Trophoblast cell (in vitro differentiated cells and primary cell): Measurements from ENCODE around the gene CABP7.

Source experiments
- DNase-seq, 2 donors: peaks; one replicate each; pipeline ENCODE4 v3.0.0-alpha.2; 2016
- H2AFZ ChIP-seq: 2 replicates; pipeline ENCODE4 v1.6.1; 2013; ENCODE audit warnings: low read length, moderate library complexity, mild to moderate bottlenecking; ENCODE audit not compliant: insufficient read depth, poor library complexity
- H2AK5ac ChIP-seq: 2 replicates; pipeline ENCODE4 v1.6.1; 2013; ENCODE audit warnings: mild to moderate bottlenecking, low read length
- H2BK120ac ChIP-seq: 2 replicates; pipeline ENCODE4 v1.6.1; 2013; ENCODE audit warnings: low read length, mild to moderate bottlenecking, moderate library complexity; ENCODE audit not compliant: insufficient read depth, poor library complexity
- H2BK12ac ChIP-seq: 2 replicates; pipeline ENCODE4 v1.6.1; 2013; ENCODE audit warnings: mild to moderate bottlenecking, low read length, moderate library complexity
- H2BK5ac ChIP-seq: 2 replicates; pipeline ENCODE4 v1.6.1; 2013; ENCODE audit warnings: low read length, low read depth, moderate library complexity, mild to moderate bottlenecking; ENCODE audit not compliant: poor library complexity
- H3K14ac ChIP-seq: 2 replicates; pipeline ENCODE4 v1.6.1; 2013; ENCODE audit warnings: mild to moderate bottlenecking, low read length
- H3K18ac ChIP-seq: 2 replicates; pipeline ENCODE4 v1.6.1; 2013; ENCODE audit warnings: mild to moderate bottlenecking, low read length
- H3K23ac ChIP-seq: 2 replicates; pipeline ENCODE4 v1.6.1; 2013; ENCODE audit warnings: low read length
- H3K27ac ChIP-seq: 2 replicates; pipeline ENCODE4 v1.5.1; 2013; ENCODE audit warnings: low read depth, mild to moderate bottlenecking, inconsistent platforms, low read length, moderate library complexity
- H3K27me3 ChIP-seq: 2 replicates; pipeline ENCODE4 v1.6.1; 2013; ENCODE audit warnings: inconsistent platforms, mild to moderate bottlenecking, low read length, moderate library complexity; ENCODE audit not compliant: insufficient read depth
- H3K36me3 ChIP-seq, 2 experiments: 1 replicate in 1 of 2; 2 replicates in 1 of 2; pipeline ENCODE4 v1.6.1; 2013; ENCODE audit warnings: low read length in 2 of 2, mild to moderate bottlenecking in 2 of 2, moderate library complexity in 1 of 2; ENCODE audit not compliant: insufficient read depth in 2 of 2, control insufficient read depth in 1 of 2
- H3K4ac ChIP-seq: 2 replicates; pipeline ENCODE4 v1.6.1; 2013; ENCODE audit warnings: low read depth, mild to moderate bottlenecking, low read length, moderate library complexity
- H3K4me1 ChIP-seq, 2 experiments: 1 replicate in 1 of 2; 2 replicates in 1 of 2; pipeline ENCODE4 v1.6.1; 2013; ENCODE audit warnings: low read length in 2 of 2, mild to moderate bottlenecking in 2 of 2, moderate library complexity in 1 of 2; ENCODE audit not compliant: insufficient read depth in 2 of 2, control insufficient read depth in 1 of 2
- H3K4me2 ChIP-seq: 2 replicates; pipeline ENCODE4 v1.6.1; 2013; ENCODE audit warnings: inconsistent platforms, mild to moderate bottlenecking, low read length, moderate library complexity
- H3K4me3 ChIP-seq: 2 replicates; pipeline ENCODE4 v1.5.1; 2013; ENCODE audit warnings: mild to moderate bottlenecking, low read depth, low read length, inconsistent platforms
- H3K79me1 ChIP-seq: one replicate; pipeline ENCODE4 v1.6.1; 2013; ENCODE audit warnings: low read length
- H3K79me2 ChIP-seq: 2 replicates; pipeline ENCODE4 v1.6.1; 2013; ENCODE audit warnings: low read length, mild to moderate bottlenecking; ENCODE audit not compliant: control insufficient read depth, insufficient read depth, poor library complexity
- H3K9ac ChIP-seq: 2 replicates; pipeline ENCODE4 v1.6.1; 2013; ENCODE audit warnings: mild to moderate bottlenecking, low read length
- H3K9me3 ChIP-seq: 2 replicates; pipeline ENCODE4 v1.6.1; 2013; ENCODE audit warnings: low read depth, mild to moderate bottlenecking, control low read depth, inconsistent platforms, low read length; ENCODE audit not compliant: insufficient read depth
- H4K12ac ChIP-seq: 2 replicates; pipeline ENCODE4 v1.6.1; 2013; ENCODE audit warnings: low read depth, mild to moderate bottlenecking, low read length, moderate library complexity
- H4K8ac ChIP-seq: 2 replicates; pipeline ENCODE4 v1.6.1; 2013; ENCODE audit warnings: low read depth, mild to moderate bottlenecking, low read length, moderate library complexity
- H4K91ac ChIP-seq: one replicate; pipeline ENCODE4 v1.6.1; 2013; ENCODE audit warnings: low read depth, mild to moderate bottlenecking, low read length, moderate library complexity
- WGBS: extraction: QIAGEN DNeasy Blood & Tissue Kit; methylation state at CpG from one replicate; pipeline ENCODE4 v1.1.7; 2013; ENCODE audit warnings: missing lambda C conversion rate; ENCODE audit not compliant: insufficient read length, insufficient coverage; ENCODE audit errors: extremely low coverage; 5-methylcytosine and 5-hydroxymethylcytosine counted together

CABP7 gene

DNA sequence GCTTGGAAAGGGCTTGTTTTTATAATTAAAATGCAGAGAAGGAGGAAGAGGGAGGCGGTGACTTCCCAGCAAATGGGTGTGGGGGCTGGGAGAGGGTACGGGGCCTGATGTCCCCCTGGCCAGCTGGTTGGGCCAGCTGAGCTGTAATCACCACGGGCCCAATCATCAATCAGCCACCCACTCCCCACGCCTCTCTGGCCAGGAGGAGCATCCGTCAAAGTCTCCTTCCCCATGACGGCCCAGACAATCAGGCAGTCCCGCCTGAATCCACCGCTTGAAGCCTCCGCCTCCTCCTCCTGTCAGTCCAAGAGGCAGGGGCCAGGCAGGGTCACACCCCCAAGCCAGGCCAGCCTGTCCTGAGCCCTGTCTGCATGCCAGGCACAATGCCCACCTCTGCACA lies 13.3 kb upstream of the CABP7 start:
- Histone ChIP-seq H3K79me1 (no peaks in the 10 kb centered on the region), H3K27me3 (peaks cover 7% of the 10 kb centered on the region), H3K79me2 (no peaks in the 10 kb centered on the region), H3K23ac (no peak overlapping the region), H4K91ac (no peak overlapping the region), H3K9ac (no peak overlapping the region), H2BK12ac (no peak overlapping the region), H3K4me1 (no peaks in the 10 kb centered on the region), H3K18ac (no peak overlapping the region), H3K4ac (no peak overlapping the region), H3K14ac (no peak overlapping the region), H3K4me2 (no peak overlapping the region), H3K36me3 (no peaks in the 10 kb centered on the region), H4K8ac (no peak overlapping the region), H4K12ac (no peak overlapping the region), H2AK5ac (no peak overlapping the region), H3K4me3 (no peak overlapping the region), H2BK120ac (no peak overlapping the region), H3K27ac (no peak overlapping the region), H2BK5ac (no peak overlapping the region), H3K9me3 (no peaks in the 10 kb centered on the region), H2AFZ (no peak overlapping the region)
- no peak for DNase-seq
- WGBS: no CpG with 5 or more reads among the region's 9 CpGs

- Histone ChIP-seq H3K14ac (no peak overlapping the region), H3K4me1 (no peaks in the 10 kb centered on the region), H3K27me3 (peaks cover 7% of the 10 kb centered on the region), H3K79me2 (no peaks in the 10 kb centered on the region), H2BK12ac (no peak overlapping the region), H3K79me1 (no peaks in the 10 kb centered on the region), H2AK5ac (no peak overlapping the region), H2BK5ac (no peak overlapping the region), H3K27ac (no peak overlapping the region), H3K9ac (no peak overlapping the region), H4K91ac (no peak overlapping the region), H4K8ac (no peak overlapping the region), H3K23ac (no peak overlapping the region), H3K4ac (no peak overlapping the region), H3K18ac (no peak overlapping the region), H3K9me3 (no peaks in the 10 kb centered on the region), H3K4me2 (no peak overlapping the region), H3K4me3 (no peak overlapping the region), H3K36me3 (no peaks in the 10 kb centered on the region), H2BK120ac (no peak overlapping the region), H4K12ac (no peak overlapping the region), H2AFZ (no peak overlapping the region)
- no peak for DNase-seq
- WGBS: no CpG with 5 or more reads among the region's 18 CpGs
These were observed 12.8 kb upstream of the CABP7 start for GRCh38 chr22:29707010-29707409.

- no peak for DNase-seq
- Histone ChIP-seq H2AK5ac (no peak overlapping the region), H2BK12ac (no peak overlapping the region), H3K4me3 (no peak overlapping the region), H3K36me3 (no peaks in the 10 kb centered on the region), H3K79me2 (no peaks in the 10 kb centered on the region), H3K4me2 (no peak overlapping the region), H2BK5ac (no peak overlapping the region), H2AFZ (no peak overlapping the region), H4K12ac (no peak overlapping the region), H3K27ac (no peak overlapping the region), H3K9me3 (no peaks in the 10 kb centered on the region), H3K18ac (no peak overlapping the region), H3K4ac (no peak overlapping the region), H4K8ac (no peak overlapping the region), H3K23ac (no peak overlapping the region), H3K14ac (no peak overlapping the region), H3K4me1 (no peaks in the 10 kb centered on the region), H3K27me3 (peaks cover 7% of the 10 kb centered on the region), H3K9ac (no peak overlapping the region), H2BK120ac (no peak overlapping the region), H4K91ac (no peak overlapping the region), H3K79me1 (no peaks in the 10 kb centered on the region)
- WGBS: no CpG with 5 or more reads among the region's 5 CpGs
These were observed 12.3 kb upstream of the CABP7 start for GRCh38 chr22:29707471-29707870.

DNA sequence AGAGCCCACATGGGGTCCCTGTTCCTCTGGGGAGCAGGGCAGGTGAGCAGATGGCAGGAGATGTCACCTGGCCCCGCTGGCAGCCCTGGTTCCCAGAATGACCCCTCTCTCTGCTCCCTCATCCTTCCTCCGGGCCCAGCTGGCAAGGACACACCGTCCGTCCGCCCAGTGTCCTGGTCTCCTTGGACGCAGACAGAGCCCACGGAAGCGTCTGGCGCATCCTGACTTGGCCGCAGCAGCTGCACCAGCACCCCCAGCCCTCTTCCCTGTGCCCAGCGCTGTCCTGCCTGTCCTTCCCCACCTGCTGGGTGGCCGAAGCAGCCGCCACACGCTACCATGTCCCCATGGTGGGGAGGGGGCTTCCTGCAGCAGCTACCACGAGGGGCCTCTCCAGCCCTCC lies 9.6 kb upstream of the CABP7 start:
- Histone ChIP-seq H3K18ac (no peak overlapping the region), H3K36me3 (no peaks in the 10 kb centered on the region), H4K8ac (no peak overlapping the region), H3K23ac (no peak overlapping the region), H3K14ac (no peak overlapping the region), H3K4me2 (no peak overlapping the region), H2BK12ac (no peak overlapping the region), H4K91ac (no peak overlapping the region), H3K4me1 (no peaks in the 10 kb centered on the region), H3K27me3 (no peaks in the 10 kb centered on the region), H4K12ac (no peak overlapping the region), H3K9ac (no peak overlapping the region), H3K9me3 (no peaks in the 10 kb centered on the region), H2AK5ac (no peak overlapping the region), H2BK120ac (no peak overlapping the region), H3K27ac (no peak overlapping the region), H3K79me1 (no peaks in the 10 kb centered on the region), H3K4me3 (no peak overlapping the region), H2AFZ (no peak overlapping the region), H3K79me2 (no peaks in the 10 kb centered on the region), H2BK5ac (no peak overlapping the region), H3K4ac (no peak overlapping the region)
- no peak for DNase-seq
- WGBS: no CpG with 5 or more reads among the region's 15 CpGs
